Osteoblast (primary cell): ENCODE data around the gene ENDOV. TPM values are rescaled to one million over a fixed set of nuclear protein-coding genes. Genes with fewer than 3 reads are reported as not detected.

Source experiments
- DNase-seq: peaks from one replicate; pipeline ENCODE4 v3.0.0; 2011; ENCODE audit warnings: low spot score, mixed read lengths; ENCODE audit not compliant: insufficient read length; ENCODE audit errors: missing footprints
- H2AFZ ChIP-seq: 2 replicates; pipeline ENCODE4 v1.6.0; 2011; ENCODE audit warnings: mild to moderate bottlenecking, low read length
- H3K27ac ChIP-seq: 2 replicates; pipeline ENCODE4 v1.5.1; 2011; ENCODE audit warnings: mild to moderate bottlenecking, low read depth, low read length, moderate library complexity
- H3K27me3 ChIP-seq: 2 replicates; pipeline ENCODE4 v1.6.0; 2012; ENCODE audit warnings: mild to moderate bottlenecking, control low read depth, inconsistent platforms, low read length, moderate library complexity; ENCODE audit not compliant: insufficient read depth
- H3K36me3 ChIP-seq: 2 replicates; pipeline ENCODE4 v1.5.1; 2011; ENCODE audit warnings: mild to moderate bottlenecking, low read length, control low read depth, moderate library complexity; ENCODE audit not compliant: insufficient read depth
- H3K4me1 ChIP-seq: 2 replicates; pipeline ENCODE4 v1.5.1; 2011; ENCODE audit warnings: mild to moderate bottlenecking, low read length, control low read depth, moderate library complexity; ENCODE audit not compliant: insufficient read depth
- H3K4me2 ChIP-seq: 2 replicates; pipeline ENCODE4 v1.6.0; 2011; ENCODE audit warnings: mild to moderate bottlenecking, low read length; ENCODE audit not compliant: insufficient read depth
- H3K4me3 ChIP-seq: fragments of 200-600 bp; sonication (generic); 3 replicates; pipeline ENCODE4 v1.5.1; 2012; ENCODE audit warnings: mild to moderate bottlenecking, low read length, inconsistent platforms; ENCODE audit not compliant: insufficient read depth
- H3K79me2 ChIP-seq: 2 replicates; pipeline ENCODE4 v1.6.0; 2012; ENCODE audit warnings: mild to moderate bottlenecking, low read length, control low read depth, inconsistent platforms; ENCODE audit not compliant: insufficient read depth
- H3K9me3 ChIP-seq: 2 replicates; pipeline ENCODE4 v1.5.1; 2011; ENCODE audit warnings: low read depth, low read length, control low read depth
- H4K20me1 ChIP-seq: 2 replicates; pipeline ENCODE4 v1.6.0; 2012; ENCODE audit warnings: mild to moderate bottlenecking, low read length, control low read depth; ENCODE audit not compliant: insufficient read depth
- CTCF ChIP-seq: IDR thresholded peaks from 2 replicates; pipeline ENCODE4 v1.5.1; 2011; ENCODE audit warnings: mild to moderate bottlenecking, low read depth, low read length, moderate library complexity; ENCODE audit errors: extremely low read depth
- total RNA-seq: library from RNA; depleted of rRNA; stranded (reverse); fragments of >200 nt; gene quantifications from 2 replicates; pipeline ENCODE4 v1.2.3, GENCODE V29; 2012

Gene ENDOV
- total RNA-seq, 1 donor: 19.5 TPM

- H3K36me3 ChIP-seq: no peaks in the 10 kb centered on the region
- no peaks in the 10 kb centered on the region for H3K79me2 ChIP-seq
- TF ChIP-seq CTCF: no peak
- peaks cover 12% of the 10 kb centered on the region for H3K27me3 ChIP-seq
- no peaks in the 10 kb centered on the region for H3K9me3 ChIP-seq
- peak overlapping the region; percentile 89 for H3K4me3 ChIP-seq
- DNase-seq: peak; percentile 100
- peak overlapping the region; percentile 95 for H2AFZ ChIP-seq
- H4K20me1 ChIP-seq: no peaks in the 10 kb centered on the region
- peak overlapping the region; percentile 91 for H3K4me2 ChIP-seq
- peaks cover 13% of the 10 kb centered on the region for H3K4me1 ChIP-seq
- peak overlapping the region; percentile 91 for H3K27ac ChIP-seq
These were observed 39.8 kb downstream of the ENDOV start for GRCh38 chr17:80454557-80455335.

DNA sequence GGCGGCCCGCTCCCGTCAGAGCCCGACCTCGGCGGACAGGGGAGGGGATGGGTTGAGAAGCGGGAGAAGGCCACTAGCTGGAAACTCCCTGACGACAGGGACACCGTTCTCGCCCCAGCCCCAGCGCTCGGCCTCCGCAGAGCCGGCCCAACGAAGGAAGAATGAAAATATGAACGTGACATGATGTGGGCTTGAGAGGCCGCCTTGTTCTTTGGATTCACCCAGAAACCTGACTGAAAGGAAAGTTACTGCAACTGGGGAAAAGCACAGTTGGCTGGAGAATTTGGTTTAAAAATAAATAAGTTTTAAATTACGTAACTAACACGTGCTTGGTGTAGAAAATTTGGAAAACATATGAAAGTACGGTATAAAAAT lies 40.4 kb downstream of the ENDOV start:
- DNase-seq: peak; percentile 97
- Histone ChIP-seq H3K27ac (peak overlapping the region; percentile 91), H2AFZ (peak overlapping the region; percentile 95), H3K79me2 (no peaks in the 10 kb centered on the region), H3K4me1 (peaks cover 13% of the 10 kb centered on the region), H3K4me3 (peak overlapping the region; percentile 89), H4K20me1 (no peaks in the 10 kb centered on the region), H3K36me3 (no peaks in the 10 kb centered on the region), H3K9me3 (no peaks in the 10 kb centered on the region), H3K4me2 (peak overlapping the region; percentile 91), H3K27me3 (peaks cover 14% of the 10 kb centered on the region)
- no peak for TF ChIP-seq CTCF

DNA sequence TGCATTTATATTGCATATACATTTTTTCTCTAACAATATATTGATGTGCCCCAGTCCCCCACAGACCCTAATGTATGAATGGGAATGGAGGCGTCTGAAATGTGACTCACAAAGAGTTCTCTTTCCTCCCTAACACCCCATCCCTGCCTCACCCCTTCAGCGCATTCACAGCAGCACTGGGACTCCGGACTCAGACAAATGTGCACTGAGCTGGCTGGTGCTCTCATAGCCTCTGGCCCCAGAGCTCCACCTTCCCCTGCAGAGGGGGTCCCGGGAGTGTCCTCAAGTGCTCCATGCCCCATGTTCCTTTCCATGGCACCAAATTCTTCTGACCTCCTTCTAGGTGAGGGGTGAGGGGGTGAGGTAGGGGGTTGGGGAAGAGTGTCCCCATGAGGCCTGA lies 40.8 kb downstream of the ENDOV start:
- TF ChIP-seq CTCF: no peak
- Histone ChIP-seq H3K27ac (peak overlapping the region; percentile 91), H3K4me2 (peak overlapping the region; percentile 91), H3K36me3 (no peaks in the 10 kb centered on the region), H3K9me3 (no peaks in the 10 kb centered on the region), H3K4me1 (peaks cover 13% of the 10 kb centered on the region), H3K4me3 (peak overlapping the region; percentile 89), H3K27me3 (peaks cover 19% of the 10 kb centered on the region), H2AFZ (no peak overlapping the region), H3K79me2 (no peaks in the 10 kb centered on the region), H4K20me1 (no peaks in the 10 kb centered on the region)
- DNase-seq: peak; percentile 84

DNA sequence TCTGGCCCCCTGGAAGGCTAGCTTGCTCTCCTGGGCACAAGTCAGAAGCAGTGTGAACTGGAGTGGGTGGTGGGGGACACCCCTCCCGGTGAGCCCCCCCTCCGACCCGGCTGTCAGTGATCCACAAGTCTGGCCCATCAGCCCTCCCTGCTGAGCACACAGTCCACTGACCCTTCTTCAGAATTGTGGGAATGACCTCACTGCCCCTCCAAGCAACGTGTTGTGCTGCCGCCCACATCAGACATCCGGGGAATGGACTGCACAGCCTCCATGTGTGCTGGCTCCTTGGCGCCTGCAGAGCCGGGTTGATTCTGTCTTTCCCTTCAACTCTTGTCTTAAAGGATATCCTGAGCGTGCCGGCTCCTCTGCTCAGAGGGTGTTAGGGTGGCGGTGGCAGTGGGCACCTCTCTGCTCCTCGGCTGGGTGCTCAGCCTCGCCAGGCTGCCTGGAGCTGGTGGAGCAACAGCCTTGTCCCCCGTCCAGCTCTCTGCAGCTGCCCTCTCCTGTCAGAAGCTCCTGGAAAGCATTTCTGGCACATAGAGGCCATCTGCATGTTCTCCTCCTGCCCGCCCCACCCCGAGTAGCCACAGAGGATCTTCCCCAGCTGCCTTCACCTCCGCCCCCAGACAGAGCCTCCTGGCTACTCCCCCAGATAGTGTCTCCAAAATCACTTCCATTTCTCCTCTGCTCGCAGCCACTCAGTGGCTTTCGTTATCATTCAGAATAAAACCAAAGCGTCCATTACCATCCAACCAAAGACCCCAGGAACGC lies 41.7 kb downstream of the ENDOV start:
- no peaks in the 10 kb centered on the region for H3K9me3 ChIP-seq
- no peak overlapping the region for H3K27ac ChIP-seq
- H3K27me3 ChIP-seq: peaks cover 26% of the 10 kb centered on the region
- no peak for TF ChIP-seq CTCF
- H3K4me3 ChIP-seq: no peak overlapping the region
- H4K20me1 ChIP-seq: no peaks in the 10 kb centered on the region
- DNase-seq: no peak
- H2AFZ ChIP-seq: no peak overlapping the region
- H3K79me2 ChIP-seq: no peaks in the 10 kb centered on the region
- H3K4me1 ChIP-seq: peaks cover 13% of the 10 kb centered on the region
- no peaks in the 10 kb centered on the region for H3K36me3 ChIP-seq
- no peak overlapping the region for H3K4me2 ChIP-seq
